Right hindlimb (tissue), 1 donor: ENCODE results near the gene PSENEN.

Source experiments
- DNase-seq: peaks from one replicate; pipeline ENCODE4 v3.0.0-alpha.2; 2018

PSENEN gene

GRCh38 chr19:35734273-35734672 is 11.2 kb upstream of the PSENEN start:
- no peak for DNase-seq

- DNase-seq = no peak
Measured at GRCh38 chr19:35734889-35735288, 10.6 kb upstream of the PSENEN start.

GRCh38 chr19:35736913-35737886 is 8.3 kb upstream of the PSENEN start:
- no peak for DNase-seq

- DNase-seq = no peak
Measured at GRCh38 chr19:35738021-35738886, 7.2 kb upstream of the PSENEN start.

- no peak for DNase-seq
Measured at GRCh38 chr19:35738887-35739229, 6.6 kb upstream of the PSENEN start.

- DNase-seq = no peak
Measured at GRCh38 chr19:35739275-35740107, 6.0 kb upstream of the PSENEN start.

GRCh38 chr19:35740108-35740422 is 5.4 kb upstream of the PSENEN start:
- DNase-seq = no peak

GRCh38 chr19:35740423-35741202 is 4.8 kb upstream of the PSENEN start:
- peak; percentile 99 for DNase-seq

- no peak for DNase-seq
Measured at GRCh38 chr19:35741203-35741515, 4.3 kb upstream of the PSENEN start.

GRCh38 chr19:35742121-35742724 is 3.2 kb upstream of the PSENEN start, which contains the start of gene IGFLR1:
IGFLR1 (minus strand) TSS chr19:35742452; CDS start chr19:35741180, 1,272 bp downstream.
- DNase-seq = no peak

GRCh38 chr19:35743640-35744429 is 1.6 kb upstream of the PSENEN start:
- no peak for DNase-seq

GRCh38 chr19:35744430-35745327 is 772 bp upstream of the PSENEN start:
- DNase-seq = peak; percentile 97

GRCh38 chr19:35746087-35746462 is 624 bp downstream of the PSENEN start:
- DNase-seq = no peak

- DNase-seq = no peak
Measured at GRCh38 chr19:35746531-35746930, 1.1 kb downstream of the PSENEN start.

GRCh38 chr19:35748106-35749020 is 2.9 kb downstream of the PSENEN start, which contains the start of gene LIN37:
LIN37 (plus strand) TSS chr19:35748576; CDS start chr19:35748725, 149 bp downstream.
- DNase-seq = peak; percentile 99

- peak; percentile 17 for DNase-seq
Measured at GRCh38 chr19:35750167-35750566, 4.7 kb downstream of the PSENEN start.

- DNase-seq = peak; percentile 15
Measured at GRCh38 chr19:35751839-35752745, 6.6 kb downstream of the PSENEN start.
